Panc1 (cell line): ENCODE results near the gene LDB3. TPM values are rescaled to one million over a fixed set of nuclear protein-coding genes. Genes with fewer than 3 reads are reported as not detected.

Source experiments
- ATAC-seq: fragments of 200-7000 bp; cut with Tn5 transposase; 2 replicates; pipeline ENCODE4 v1.9.1; 2020; ENCODE audit warnings: mild to moderate bottlenecking, moderate library complexity
- BruUV-seq: library from RNA; stranded (reverse); fragments of 400-500 nt; replicated peaks from 2 replicates; lab custom pipeline; 2021; lab: Mats Ljungman, UMichigan
- CTCF ChIA-PET: fragments of 300-600 bp; sonication (Branson Sonifier 250); formaldehyde crosslinking; loops from one replicate; lab custom pipeline; 2022; ENCODE audit warnings: antibody characterized with exemption; lab: Charles Lee
- POLR2A ChIA-PET: fragments of 300-600 bp; sonication (Branson Sonifier 250); formaldehyde crosslinking; loops from one replicate; lab custom pipeline; 2022; ENCODE audit warnings: antibody characterized with exemption; lab: Charles Lee
- DNase-seq: peaks from one replicate; pipeline ENCODE4 v3.0.0-alpha.2; 2010; ENCODE audit warnings: low read depth, low spot score
- H3K27ac ChIP-seq: 2 replicates; pipeline ENCODE4 v1.5.1; 2011; ENCODE audit warnings: mild to moderate bottlenecking, low read length, inconsistent platforms
- H3K27me3 ChIP-seq: fragments of 200-500 bp; sonication (Bioruptor generic); 2 replicates; pipeline ENCODE4 v1.6.0; 2014; ENCODE audit warnings: low read length, inconsistent platforms; ENCODE audit not compliant: control insufficient read depth, insufficient read depth
- H3K36me3 ChIP-seq: fragments of 200-500 bp; sonication (Bioruptor generic); 2 replicates; pipeline ENCODE4 v1.5.1; 2014; ENCODE audit warnings: inconsistent platforms, mild to moderate bottlenecking, low read length, moderate library complexity; ENCODE audit not compliant: control insufficient read depth, insufficient read depth
- H3K4me1 ChIP-seq: 2 replicates; pipeline ENCODE4 v1.5.1; 2011; ENCODE audit warnings: inconsistent platforms, mild to moderate bottlenecking, low read length, moderate library complexity; ENCODE audit not compliant: control insufficient read depth, insufficient read depth
- H3K4me3 ChIP-seq, 2 experiments: 2 replicates each; pipeline ENCODE4 v1.5.1; 2011 to 2012; ENCODE audit warnings: low read depth in 2 of 2, low read length in 2 of 2, mild to moderate bottlenecking in 2 of 2, inconsistent platforms in 1 of 2, moderate library complexity in 1 of 2
- H3K9me3 ChIP-seq: fragments of 200-500 bp; sonication (Bioruptor generic); 2 replicates; pipeline ENCODE4 v1.5.1; 2014; ENCODE audit warnings: low read depth, mild to moderate bottlenecking, inconsistent platforms, low read length, moderate library complexity; ENCODE audit not compliant: control insufficient read depth, insufficient read depth
- CTCF ChIP-seq: fragments of 450-650 bp; IDR thresholded peaks from 2 replicates; pipeline ENCODE4 v1.5.1; 2017; ENCODE audit warnings: mild to moderate bottlenecking
- POLR2AphosphoS5 ChIP-seq: IDR thresholded peaks from 2 replicates; pipeline ENCODE4 v1.6.1; 2012; ENCODE audit warnings: mild to moderate bottlenecking, low read depth, low read length, moderate library complexity
- REST ChIP-seq, 2 experiments: IDR thresholded peaks; 2 replicates each; pipeline ENCODE4 v1.6.1; 2011 to 2012; ENCODE audit warnings: low read depth in 2 of 2, control low read depth in 1 of 2, low read length in 1 of 2, mild to moderate bottlenecking in 1 of 2, moderate library complexity in 1 of 2; ENCODE audit not compliant: insufficient read depth in 1 of 2
- SIN3A ChIP-seq: IDR thresholded peaks from 2 replicates; pipeline ENCODE4 v1.6.1; 2012; ENCODE audit warnings: low read depth, mild to moderate bottlenecking, low read length, moderate library complexity, borderline replicate concordance; ENCODE audit not compliant: insufficient read depth
- TCF7L2 ChIP-seq: IDR thresholded peaks from 2 replicates; pipeline ENCODE4 v1.6.1; 2011; ENCODE audit warnings: mild to moderate bottlenecking, low read depth, low read length, inconsistent platforms
- in situ Hi-C: cut with HindIII; loops from 2 replicates; pipeline ENCODE4 v1.10.0; 2016; ENCODE audit warnings: low sequenced_read_pairs, low pct_unique_long_range_greater_than_20kb
- intact Hi-C: fragments of 100-400 bp; cut with micrococcal nuclease; formaldehyde crosslinking; loops from one replicate; pipeline ENCODE4 v1.10.0; 2022; ENCODE audit not compliant: unreplicated experiment
- total RNA-seq: library from RNA; stranded (reverse); gene quantifications from one replicate; pipeline ENCODE4 v1.2.1, GENCODE V29; 2021; ENCODE audit not compliant: unreplicated experiment

Gene LDB3
- total RNA-seq, 1 experiment from 2014 or later = 0.15 TPM

GRCh38 chr10:86721232-86721631 lies 52.9 kb downstream of the LDB3 start:
- ATAC-seq (no peak), DNase-seq (no peak)
- H3K4me1 ChIP-seq = no peaks in the 10 kb centered on the region
- no peaks in the 10 kb centered on the region; the same call in 1 of the 2 replicates for H3K27me3 ChIP-seq
- H3K9me3 ChIP-seq = no peaks in the 10 kb centered on the region
- CTCF ChIA-PET = no interaction called here
- H3K4me3 ChIP-seq = no peak overlapping the region
- H3K27ac ChIP-seq = no peak overlapping the region
- intact Hi-C loops (no loop called here), in situ Hi-C loops (no loop called here)
- POLR2A ChIA-PET = no interaction called here
- H3K36me3 ChIP-seq = no peaks in the 10 kb centered on the region
- no TSS peak for BruUV-seq
- TF ChIP-seq REST (IDR thresholded peaks at IDR 0.05; ENCODE audit: insufficient read depth in 1 of 2, low read depth in 2 of 2, low read length in 1 of 2) (no peak), CTCF (no peak)

GRCh38 chr10:86723009-86723408 lies 54.7 kb downstream of the LDB3 start:
- no peaks in the 10 kb centered on the region for H3K36me3 ChIP-seq
- no peak overlapping the region for H3K4me3 ChIP-seq
- TF ChIP-seq REST (IDR thresholded peaks at IDR 0.05; ENCODE audit: insufficient read depth in 1 of 2, low read depth in 2 of 2, low read length in 1 of 2) (no peak), CTCF (no peak), SIN3A (no peak), POLR2AphosphoS5 (no peak), TCF7L2 (no peak)
- DNase-seq (no peak), ATAC-seq (no peak)
- no peaks in the 10 kb centered on the region; the same call in 1 of the 2 replicates for H3K27me3 ChIP-seq
- no peak overlapping the region for H3K27ac ChIP-seq
- CTCF ChIA-PET = no interaction called here
- no peaks in the 10 kb centered on the region for H3K4me1 ChIP-seq
- H3K9me3 ChIP-seq = no peaks in the 10 kb centered on the region
- POLR2A ChIA-PET = no interaction called here
- BruUV-seq = no TSS peak
- in situ Hi-C loops (no loop called here), intact Hi-C loops (no loop called here)
